WTC11 (cell line): Measurements from ENCODE around the gene ADGRV1. TPM values are rescaled to one million over a fixed set of nuclear protein-coding genes. Genes with fewer than 3 reads are reported as not detected.

Experiments used
- ATAC-seq: fragments of 200-7000 bp; cut with Tn5 transposase; 2 replicates; pipeline ENCODE4 v1.10.0; 2021; ENCODE audit warnings: mild to moderate bottlenecking, moderate library complexity
- CTCF ChIA-PET: fragments of 300-600 bp; sonication (Branson Sonifier 250); formaldehyde crosslinking; loops from one replicate; lab custom pipeline; 2021; ENCODE audit warnings: antibody characterized with exemption; lab: Charles Lee
- POLR2A ChIA-PET: fragments of 350-600 bp; sonication (Branson Sonifier 250); formaldehyde crosslinking; loops from one replicate; lab custom pipeline; 2021; ENCODE audit warnings: antibody characterized with exemption; lab: Charles Lee
- DNase-seq: peaks from one replicate; pipeline ENCODE4 v3.0.0; 2021; ENCODE audit warnings: low spot score
- H3K27ac Mint-ChIP-seq: 2 replicates; pipeline ENCODE4 v1.8.0; 2021; ENCODE audit warnings: mixed read lengths
- H3K27me3 Mint-ChIP-seq: 2 replicates; pipeline ENCODE4 v1.8.0; 2021; ENCODE audit warnings: low read depth, mild to moderate bottlenecking, moderate library complexity, mixed read lengths
- H3K36me3 Mint-ChIP-seq: 2 replicates; pipeline ENCODE4 v1.8.0; 2021; ENCODE audit warnings: mixed read lengths
- H3K4me1 Mint-ChIP-seq: 2 replicates; pipeline ENCODE4 v1.8.0; 2022; ENCODE audit warnings: mixed read lengths
- H3K4me3 Mint-ChIP-seq: 2 replicates; pipeline ENCODE4 v1.8.0; 2021; ENCODE audit warnings: mild to moderate bottlenecking, moderate library complexity, mixed read lengths
- H3K9me3 Mint-ChIP-seq: 2 replicates; pipeline ENCODE4 v1.8.0; 2021; ENCODE audit warnings: mixed read lengths
- ATF1 ChIP-seq: sonication (generic); formaldehyde crosslinking; IDR thresholded peaks from 2 replicates; pipeline ENCODE4 v1.8.1; 2023; ENCODE audit warnings: mild to moderate bottlenecking, moderate library complexity, missing genetic modification reagents
- ATF6 ChIP-seq: sonication (generic); formaldehyde crosslinking; IDR thresholded peaks from 2 replicates; pipeline ENCODE4 v1.8.1; 2023; ENCODE audit warnings: mild to moderate bottlenecking, missing genetic modification reagents
- CDX4 ChIP-seq: fragments of 250-450 bp; sonication (Bioruptor Pico); IDR thresholded peaks from 2 replicates; pipeline ENCODE4 v1.9.0; 2021; ENCODE audit warnings: moderate library complexity, mild to moderate bottlenecking, inconsistent platforms, borderline replicate concordance
- FOXP1 ChIP-seq: sonication (generic); formaldehyde crosslinking; IDR thresholded peaks from 2 replicates; pipeline ENCODE4 v1.8.0; 2022; ENCODE audit warnings: missing genetic modification reagents, mild to moderate bottlenecking, moderate library complexity, borderline replicate concordance
- JAZF1 ChIP-seq: fragments of 250-450 bp; sonication (Bioruptor Pico); IDR thresholded peaks from 2 replicates; pipeline ENCODE4 v1.9.0; 2021; ENCODE audit warnings: moderate library complexity, mild to moderate bottlenecking, inconsistent platforms
- NFYB ChIP-seq: sonication (generic); formaldehyde crosslinking; conservative IDR thresholded peaks from 2 replicates; pipeline ENCODE4 v1.8.0; 2022; ENCODE audit warnings: low read depth, missing genetic modification reagents
- NR1H2 ChIP-seq: sonication (generic); formaldehyde crosslinking; IDR thresholded peaks from 2 replicates; pipeline ENCODE4 v1.9.0; 2021; ENCODE audit warnings: mild to moderate bottlenecking, moderate library complexity, missing genetic modification reagents
- SMAD3 ChIP-seq: sonication (generic); formaldehyde crosslinking; IDR thresholded peaks from 2 replicates; pipeline ENCODE4 v1.8.0; 2022; ENCODE audit warnings: missing genetic modification reagents, mild to moderate bottlenecking, borderline replicate concordance
- TP53 ChIP-seq: sonication (generic); formaldehyde crosslinking; IDR thresholded peaks from 2 replicates; pipeline ENCODE4 v1.8.1; 2023; ENCODE audit warnings: mild to moderate bottlenecking, missing genetic modification reagents
- ZBTB43 ChIP-seq: sonication (generic); formaldehyde crosslinking; IDR thresholded peaks from 2 replicates; pipeline ENCODE4 v1.8.1; 2023; ENCODE audit warnings: mild to moderate bottlenecking, missing genetic modification reagents
- ZNF121 ChIP-seq: sonication (generic); formaldehyde crosslinking; IDR thresholded peaks from 2 replicates; pipeline ENCODE4 v1.8.0; 2023; ENCODE audit warnings: missing genetic modification reagents
- ZNF317 ChIP-seq: sonication (generic); formaldehyde crosslinking; IDR thresholded peaks from 2 replicates; pipeline ENCODE4 v1.8.1; 2023; ENCODE audit warnings: low read depth, mild to moderate bottlenecking, moderate library complexity, missing genetic modification reagents, borderline replicate concordance
- total RNA-seq: library from RNA; stranded (reverse); gene quantifications from 3 replicates; pipeline ENCODE4 v1.2.3, GENCODE V29; 2021
- TF ChIP-seq, protein P1 (sequence below): fragments of 250-450 bp; sonication (Bioruptor Pico); IDR thresholded peaks from 2 replicates; pipeline ENCODE4 v1.9.0; 2021; ENCODE audit warnings: mild to moderate bottlenecking, borderline replicate concordance
- TF ChIP-seq, protein P2 (sequence below): sonication (generic); formaldehyde crosslinking; IDR thresholded peaks from 2 replicates; pipeline ENCODE4 v1.8.1; 2022; ENCODE audit warnings: mild to moderate bottlenecking, moderate library complexity, missing genetic modification reagents
- TF ChIP-seq, protein P3 (sequence below): sonication (generic); formaldehyde crosslinking; IDR thresholded peaks from 2 replicates; pipeline ENCODE4 v1.8.0; 2023; ENCODE audit warnings: missing genetic modification reagents, mild to moderate bottlenecking, borderline replicate concordance
- TF ChIP-seq, protein P4 (sequence below): fragments of 250-450 bp; sonication (Bioruptor Pico); IDR thresholded peaks from 2 replicates; pipeline ENCODE4 v2.1.2; 2022; ENCODE audit warnings: mild to moderate bottlenecking, moderate library complexity
- TF ChIP-seq, protein P5 (sequence below): sonication (generic); formaldehyde crosslinking; IDR thresholded peaks from 2 replicates; pipeline ENCODE4 v1.8.1; 2023; ENCODE audit warnings: mild to moderate bottlenecking, missing genetic modification reagents, moderate library complexity
- TF ChIP-seq, protein P6 (sequence below): sonication (generic); formaldehyde crosslinking; IDR thresholded peaks from 2 replicates; pipeline ENCODE4 v1.8.0; 2022; ENCODE audit warnings: mild to moderate bottlenecking, missing genetic modification reagents

ADGRV1 gene
- total RNA-seq, 1 experiment from 2014 or later = 74.5 TPM

- TF ChIP-seq, protein P1, sequence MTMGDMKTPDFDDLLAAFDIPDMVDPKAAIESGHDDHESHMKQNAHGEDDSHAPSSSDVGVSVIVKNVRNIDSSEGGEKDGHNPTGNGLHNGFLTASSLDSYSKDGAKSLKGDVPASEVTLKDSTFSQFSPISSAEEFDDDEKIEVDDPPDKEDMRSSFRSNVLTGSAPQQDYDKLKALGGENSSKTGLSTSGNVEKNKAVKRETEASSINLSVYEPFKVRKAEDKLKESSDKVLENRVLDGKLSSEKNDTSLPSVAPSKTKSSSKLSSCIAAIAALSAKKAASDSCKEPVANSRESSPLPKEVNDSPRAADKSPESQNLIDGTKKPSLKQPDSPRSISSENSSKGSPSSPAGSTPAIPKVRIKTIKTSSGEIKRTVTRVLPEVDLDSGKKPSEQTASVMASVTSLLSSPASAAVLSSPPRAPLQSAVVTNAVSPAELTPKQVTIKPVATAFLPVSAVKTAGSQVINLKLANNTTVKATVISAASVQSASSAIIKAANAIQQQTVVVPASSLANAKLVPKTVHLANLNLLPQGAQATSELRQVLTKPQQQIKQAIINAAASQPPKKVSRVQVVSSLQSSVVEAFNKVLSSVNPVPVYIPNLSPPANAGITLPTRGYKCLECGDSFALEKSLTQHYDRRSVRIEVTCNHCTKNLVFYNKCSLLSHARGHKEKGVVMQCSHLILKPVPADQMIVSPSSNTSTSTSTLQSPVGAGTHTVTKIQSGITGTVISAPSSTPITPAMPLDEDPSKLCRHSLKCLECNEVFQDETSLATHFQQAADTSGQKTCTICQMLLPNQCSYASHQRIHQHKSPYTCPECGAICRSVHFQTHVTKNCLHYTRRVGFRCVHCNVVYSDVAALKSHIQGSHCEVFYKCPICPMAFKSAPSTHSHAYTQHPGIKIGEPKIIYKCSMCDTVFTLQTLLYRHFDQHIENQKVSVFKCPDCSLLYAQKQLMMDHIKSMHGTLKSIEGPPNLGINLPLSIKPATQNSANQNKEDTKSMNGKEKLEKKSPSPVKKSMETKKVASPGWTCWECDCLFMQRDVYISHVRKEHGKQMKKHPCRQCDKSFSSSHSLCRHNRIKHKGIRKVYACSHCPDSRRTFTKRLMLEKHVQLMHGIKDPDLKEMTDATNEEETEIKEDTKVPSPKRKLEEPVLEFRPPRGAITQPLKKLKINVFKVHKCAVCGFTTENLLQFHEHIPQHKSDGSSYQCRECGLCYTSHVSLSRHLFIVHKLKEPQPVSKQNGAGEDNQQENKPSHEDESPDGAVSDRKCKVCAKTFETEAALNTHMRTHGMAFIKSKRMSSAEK (CRISPR knock-in tag) = no peak
- TF ChIP-seq FOXP1 (CRISPR knock-in tag) (no peak), ZNF121 (CRISPR knock-in tag) (no peak)
- TF ChIP-seq, protein P2, sequence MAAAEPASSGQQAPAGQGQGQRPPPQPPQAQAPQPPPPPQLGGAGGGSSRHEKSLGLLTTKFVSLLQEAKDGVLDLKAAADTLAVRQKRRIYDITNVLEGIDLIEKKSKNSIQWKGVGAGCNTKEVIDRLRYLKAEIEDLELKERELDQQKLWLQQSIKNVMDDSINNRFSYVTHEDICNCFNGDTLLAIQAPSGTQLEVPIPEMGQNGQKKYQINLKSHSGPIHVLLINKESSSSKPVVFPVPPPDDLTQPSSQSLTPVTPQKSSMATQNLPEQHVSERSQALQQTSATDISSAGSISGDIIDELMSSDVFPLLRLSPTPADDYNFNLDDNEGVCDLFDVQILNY (CRISPR knock-in tag) = no peak
- TF ChIP-seq, all 79 proteins: peak for 0
These were observed 517.5 kb downstream of the ADGRV1 start (continued) for GRCh38 chr5:91076138-91076537.

DNA sequence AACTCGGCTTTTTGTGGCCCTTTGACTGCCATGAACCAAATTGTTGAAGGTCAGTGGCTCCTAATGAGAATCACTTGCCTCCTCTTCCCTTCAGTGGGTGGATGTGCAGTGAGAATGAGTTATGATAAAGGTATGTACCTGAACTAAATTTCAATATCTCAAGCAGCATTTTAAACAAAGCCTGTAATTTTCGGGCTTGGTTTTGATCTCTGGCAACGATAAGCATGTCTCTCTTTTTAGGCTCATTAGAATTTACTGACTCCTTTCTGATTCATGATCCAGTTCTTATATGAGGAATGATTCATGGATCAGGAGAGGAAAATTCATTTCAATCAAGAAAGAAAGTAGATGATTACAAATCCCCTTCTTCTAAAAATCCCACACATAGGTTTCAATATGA lies 519.0 kb downstream of the ADGRV1 start:
- no peak for ATAC-seq
- no peak overlapping the region; the same call in 1 of the 2 replicates for H3K27ac Mint-ChIP-seq
- CTCF ChIA-PET = no interaction called here
- H3K4me1 Mint-ChIP-seq = 0 out of 2 replicates have a peak, but pooled peaks cover under 1% of the 10 kb centered on the region
- peaks cover 15% of the 10 kb centered on the region for H3K36me3 Mint-ChIP-seq
- no peaks in the 10 kb centered on the region for H3K27me3 Mint-ChIP-seq
- no peaks in the 10 kb centered on the region for H3K9me3 Mint-ChIP-seq
- H3K4me3 Mint-ChIP-seq = no peak overlapping the region
- DNase-seq = no peak
- POLR2A ChIA-PET = no interaction called here
- TF ChIP-seq JAZF1 (no peak), ATF1 (CRISPR knock-in tag) (no peak), NR1H2 (CRISPR knock-in tag) (no peak), CDX4 (CRISPR knock-in tag) (no peak), SMAD3 (CRISPR knock-in tag) (no peak), NFYB (CRISPR knock-in tag) (no peak), ZNF317 (CRISPR knock-in tag) (no peak), ATF6 (no peak), ZBTB43 (CRISPR knock-in tag) (no peak), TP53 (CRISPR knock-in tag) (no peak)
- TF ChIP-seq, protein P3, sequence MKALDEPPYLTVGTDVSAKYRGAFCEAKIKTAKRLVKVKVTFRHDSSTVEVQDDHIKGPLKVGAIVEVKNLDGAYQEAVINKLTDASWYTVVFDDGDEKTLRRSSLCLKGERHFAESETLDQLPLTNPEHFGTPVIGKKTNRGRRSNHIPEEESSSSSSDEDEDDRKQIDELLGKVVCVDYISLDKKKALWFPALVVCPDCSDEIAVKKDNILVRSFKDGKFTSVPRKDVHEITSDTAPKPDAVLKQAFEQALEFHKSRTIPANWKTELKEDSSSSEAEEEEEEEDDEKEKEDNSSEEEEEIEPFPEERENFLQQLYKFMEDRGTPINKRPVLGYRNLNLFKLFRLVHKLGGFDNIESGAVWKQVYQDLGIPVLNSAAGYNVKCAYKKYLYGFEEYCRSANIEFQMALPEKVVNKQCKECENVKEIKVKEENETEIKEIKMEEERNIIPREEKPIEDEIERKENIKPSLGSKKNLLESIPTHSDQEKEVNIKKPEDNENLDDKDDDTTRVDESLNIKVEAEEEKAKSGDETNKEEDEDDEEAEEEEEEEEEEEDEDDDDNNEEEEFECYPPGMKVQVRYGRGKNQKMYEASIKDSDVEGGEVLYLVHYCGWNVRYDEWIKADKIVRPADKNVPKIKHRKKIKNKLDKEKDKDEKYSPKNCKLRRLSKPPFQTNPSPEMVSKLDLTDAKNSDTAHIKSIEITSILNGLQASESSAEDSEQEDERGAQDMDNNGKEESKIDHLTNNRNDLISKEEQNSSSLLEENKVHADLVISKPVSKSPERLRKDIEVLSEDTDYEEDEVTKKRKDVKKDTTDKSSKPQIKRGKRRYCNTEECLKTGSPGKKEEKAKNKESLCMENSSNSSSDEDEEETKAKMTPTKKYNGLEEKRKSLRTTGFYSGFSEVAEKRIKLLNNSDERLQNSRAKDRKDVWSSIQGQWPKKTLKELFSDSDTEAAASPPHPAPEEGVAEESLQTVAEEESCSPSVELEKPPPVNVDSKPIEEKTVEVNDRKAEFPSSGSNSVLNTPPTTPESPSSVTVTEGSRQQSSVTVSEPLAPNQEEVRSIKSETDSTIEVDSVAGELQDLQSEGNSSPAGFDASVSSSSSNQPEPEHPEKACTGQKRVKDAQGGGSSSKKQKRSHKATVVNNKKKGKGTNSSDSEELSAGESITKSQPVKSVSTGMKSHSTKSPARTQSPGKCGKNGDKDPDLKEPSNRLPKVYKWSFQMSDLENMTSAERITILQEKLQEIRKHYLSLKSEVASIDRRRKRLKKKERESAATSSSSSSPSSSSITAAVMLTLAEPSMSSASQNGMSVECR (CRISPR knock-in tag) = no peak
- TF ChIP-seq, protein P4, sequence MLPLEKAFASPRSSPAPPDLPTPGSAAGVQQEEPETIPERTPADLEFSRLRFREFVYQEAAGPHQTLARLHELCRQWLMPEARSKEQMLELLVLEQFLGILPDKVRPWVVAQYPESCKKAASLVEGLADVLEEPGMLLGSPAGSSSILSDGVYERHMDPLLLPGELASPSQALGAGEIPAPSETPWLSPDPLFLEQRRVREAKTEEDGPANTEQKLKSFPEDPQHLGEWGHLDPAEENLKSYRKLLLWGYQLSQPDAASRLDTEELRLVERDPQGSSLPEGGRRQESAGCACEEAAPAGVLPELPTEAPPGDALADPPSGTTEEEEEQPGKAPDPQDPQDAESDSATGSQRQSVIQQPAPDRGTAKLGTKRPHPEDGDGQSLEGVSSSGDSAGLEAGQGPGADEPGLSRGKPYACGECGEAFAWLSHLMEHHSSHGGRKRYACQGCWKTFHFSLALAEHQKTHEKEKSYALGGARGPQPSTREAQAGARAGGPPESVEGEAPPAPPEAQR (CRISPR knock-in tag) = no peak
- TF ChIP-seq, protein P5, sequence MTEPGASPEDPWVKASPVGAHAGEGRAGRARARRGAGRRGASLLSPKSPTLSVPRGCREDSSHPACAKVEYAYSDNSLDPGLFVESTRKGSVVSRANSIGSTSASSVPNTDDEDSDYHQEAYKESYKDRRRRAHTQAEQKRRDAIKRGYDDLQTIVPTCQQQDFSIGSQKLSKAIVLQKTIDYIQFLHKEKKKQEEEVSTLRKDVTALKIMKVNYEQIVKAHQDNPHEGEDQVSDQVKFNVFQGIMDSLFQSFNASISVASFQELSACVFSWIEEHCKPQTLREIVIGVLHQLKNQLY (CRISPR knock-in tag) = no peak
- TF ChIP-seq, protein P6, sequence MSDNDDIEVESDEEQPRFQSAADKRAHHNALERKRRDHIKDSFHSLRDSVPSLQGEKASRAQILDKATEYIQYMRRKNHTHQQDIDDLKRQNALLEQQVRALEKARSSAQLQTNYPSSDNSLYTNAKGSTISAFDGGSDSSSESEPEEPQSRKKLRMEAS (CRISPR knock-in tag) = no peak
